Measurements from ENCODE around the gene TTC21A.

DNA sequence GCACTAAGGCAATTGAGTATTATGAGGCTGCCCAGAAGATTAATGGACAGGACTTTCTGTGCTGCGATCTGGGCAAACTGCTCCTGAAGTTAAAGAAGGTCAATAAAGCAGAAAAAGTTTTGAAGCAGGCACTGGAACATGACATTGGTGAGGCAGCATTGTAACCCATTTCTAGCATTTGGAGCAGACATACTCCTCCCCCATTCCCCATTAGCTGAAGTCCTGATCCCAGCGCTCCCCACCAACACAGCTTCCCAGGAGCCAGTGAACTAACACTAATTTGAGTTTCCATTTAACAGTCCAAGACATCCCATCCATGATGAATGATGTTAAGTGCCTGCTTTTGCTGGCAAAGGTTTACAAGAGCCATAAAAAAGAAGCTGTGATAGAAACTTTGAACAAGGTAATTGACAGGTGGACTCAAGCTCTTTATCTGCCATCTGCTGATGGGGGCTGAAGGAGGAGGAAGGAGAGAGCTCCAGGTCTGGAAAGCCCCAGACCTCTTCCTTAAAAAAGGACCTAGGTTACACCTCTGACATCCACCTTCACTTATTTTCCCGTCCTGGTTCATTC lies 23.3 kb downstream of the TTC21A start:
- TF ChIP-seq, protein P1, sequence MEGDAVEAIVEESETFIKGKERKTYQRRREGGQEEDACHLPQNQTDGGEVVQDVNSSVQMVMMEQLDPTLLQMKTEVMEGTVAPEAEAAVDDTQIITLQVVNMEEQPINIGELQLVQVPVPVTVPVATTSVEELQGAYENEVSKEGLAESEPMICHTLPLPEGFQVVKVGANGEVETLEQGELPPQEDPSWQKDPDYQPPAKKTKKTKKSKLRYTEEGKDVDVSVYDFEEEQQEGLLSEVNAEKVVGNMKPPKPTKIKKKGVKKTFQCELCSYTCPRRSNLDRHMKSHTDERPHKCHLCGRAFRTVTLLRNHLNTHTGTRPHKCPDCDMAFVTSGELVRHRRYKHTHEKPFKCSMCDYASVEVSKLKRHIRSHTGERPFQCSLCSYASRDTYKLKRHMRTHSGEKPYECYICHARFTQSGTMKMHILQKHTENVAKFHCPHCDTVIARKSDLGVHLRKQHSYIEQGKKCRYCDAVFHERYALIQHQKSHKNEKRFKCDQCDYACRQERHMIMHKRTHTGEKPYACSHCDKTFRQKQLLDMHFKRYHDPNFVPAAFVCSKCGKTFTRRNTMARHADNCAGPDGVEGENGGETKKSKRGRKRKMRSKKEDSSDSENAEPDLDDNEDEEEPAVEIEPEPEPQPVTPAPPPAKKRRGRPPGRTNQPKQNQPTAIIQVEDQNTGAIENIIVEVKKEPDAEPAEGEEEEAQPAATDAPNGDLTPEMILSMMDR (optimal IDR thresholded peaks at IDR 0.05 in 1 of 3, IDR thresholded peaks at IDR 0.05 in 1 of 3, conservative IDR thresholded peaks at IDR 0.05 in 1 of 3; ENCODE audit: extremely low read depth in 1 of 3, insufficient read depth in 2 of 3, low read length in 3 of 3) = no peak
- no peak for TF ChIP-seq EZH2 (IDR thresholded peaks at IDR 0.05; ENCODE audit: low read length)
